Gastroesophageal sphincter (tissue), 3 donors: Measurements from ENCODE around the gene FAM163B.

ENCODE experiments used
- POLR2A ChIP-seq, 2 donors: fragments of 450-650 bp; IDR thresholded peaks; one replicate each; pipeline ENCODE4 v1.6.1; 2017; ENCODE audit warnings: antibody characterized with exemption in 2 of 2, mild to moderate bottlenecking in 2 of 2, moderate library complexity in 1 of 2
- POLR2AphosphoS5 ChIP-seq: sonication (generic); formaldehyde crosslinking; IDR thresholded peaks from one replicate; pipeline ENCODE4 v1.6.1; 2017; ENCODE audit warnings: antibody characterized with exemption
- TF ChIP-seq, protein P1 (sequence below), 4 experiments: fragments of 200-600 bp in 2 of 4; fragments of 450-650 bp in 2 of 4; sonication (generic) in 1 of 4; IDR thresholded peaks; one replicate each; pipeline ENCODE4 v1.5.1; 2017 to 2019; ENCODE audit warnings: antibody characterized with exemption in 4 of 4, mild to moderate bottlenecking in 2 of 4, moderate library complexity in 2 of 4

DNA sequence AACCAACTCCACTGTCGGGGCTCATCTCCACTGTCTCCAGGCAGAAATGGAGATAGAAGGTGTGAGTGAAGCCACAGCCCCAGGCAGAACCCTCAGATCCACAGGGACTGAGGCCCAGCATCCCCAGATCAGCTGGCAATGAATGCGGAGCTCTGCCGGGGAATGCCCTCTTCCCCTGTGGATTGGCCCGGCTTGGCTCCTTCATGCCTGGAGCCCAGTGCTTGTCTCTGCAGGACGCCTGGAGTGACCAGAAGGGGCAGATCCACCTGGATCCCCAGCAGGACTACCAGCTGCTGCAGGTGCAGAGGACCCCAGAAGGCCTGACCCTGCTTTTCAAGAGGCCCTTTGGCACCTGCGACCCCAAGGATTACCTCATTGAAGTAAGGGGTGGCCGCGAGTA is 30.4 kb upstream of the FAM163B start:
- TF ChIP-seq, protein P1, sequence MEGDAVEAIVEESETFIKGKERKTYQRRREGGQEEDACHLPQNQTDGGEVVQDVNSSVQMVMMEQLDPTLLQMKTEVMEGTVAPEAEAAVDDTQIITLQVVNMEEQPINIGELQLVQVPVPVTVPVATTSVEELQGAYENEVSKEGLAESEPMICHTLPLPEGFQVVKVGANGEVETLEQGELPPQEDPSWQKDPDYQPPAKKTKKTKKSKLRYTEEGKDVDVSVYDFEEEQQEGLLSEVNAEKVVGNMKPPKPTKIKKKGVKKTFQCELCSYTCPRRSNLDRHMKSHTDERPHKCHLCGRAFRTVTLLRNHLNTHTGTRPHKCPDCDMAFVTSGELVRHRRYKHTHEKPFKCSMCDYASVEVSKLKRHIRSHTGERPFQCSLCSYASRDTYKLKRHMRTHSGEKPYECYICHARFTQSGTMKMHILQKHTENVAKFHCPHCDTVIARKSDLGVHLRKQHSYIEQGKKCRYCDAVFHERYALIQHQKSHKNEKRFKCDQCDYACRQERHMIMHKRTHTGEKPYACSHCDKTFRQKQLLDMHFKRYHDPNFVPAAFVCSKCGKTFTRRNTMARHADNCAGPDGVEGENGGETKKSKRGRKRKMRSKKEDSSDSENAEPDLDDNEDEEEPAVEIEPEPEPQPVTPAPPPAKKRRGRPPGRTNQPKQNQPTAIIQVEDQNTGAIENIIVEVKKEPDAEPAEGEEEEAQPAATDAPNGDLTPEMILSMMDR (IDR thresholded peaks at IDR 0.05), result no peak
- TF ChIP-seq POLR2A (IDR thresholded peaks at IDR 0.05) (no peak), POLR2AphosphoS5 (no peak)
